ENCODE measurements around the gene UQCR11. TPM values are rescaled to one million over a fixed set of nuclear protein-coding genes. Genes with fewer than 3 reads are reported as not detected.

UQCR11 gene
- total and polyA plus RNA-seq, 2 donors (not counting 3 experiments of a cell fraction or from before 2014, with no cell fraction given), result 165 to 210 TPM

GRCh38 chr19:1574354-1575136 is 30.7 kb downstream of the UQCR11 start:
- intact Hi-C loops (cut with micrococcal nuclease), result no loop called here
- dilution Hi-C loops (cut with MboI; ENCODE audit: extremely low pct_ligation_motif_present, low sequenced_read_pairs), result no loop called here
- Histone ChIP-seq H3K4me3 (replicated peaks in 1 of 3; ENCODE audit: insufficient read depth in 1 of 3, low read depth in 1 of 3, low read length in 3 of 3) (no peak overlapping the region), H3K9me1 (replicated peaks; ENCODE audit: control insufficient read depth, extremely low read depth, insufficient read depth, low read length) (no peaks in the 10 kb centered on the region), H4K20me1 (replicated peaks; ENCODE audit: control insufficient read depth, extremely low read depth, insufficient read depth, low read length) (no peaks in the 10 kb centered on the region), H3K9ac (replicated peaks; ENCODE audit: extremely low read depth, insufficient read depth, low read length) (no peak overlapping the region), H3K9me3 (replicated peaks; ENCODE audit: control insufficient read depth, insufficient read depth, low read length) (no peaks in the 10 kb centered on the region), H3K4me2 (ENCODE audit: insufficient read depth, low read length) (no peak overlapping the region), H3K4me1 (ENCODE audit: control insufficient read depth, extremely low read depth, insufficient read depth, low read length) (no peaks in the 10 kb centered on the region), H3K27ac (ENCODE audit: insufficient read depth, low read depth, low read length) (no peak overlapping the region), H3K36me3 (ENCODE audit: control insufficient read depth in 2 of 2, extremely low read depth in 1 of 2, insufficient read depth in 2 of 2, low read length in 2 of 2) (peaks cover 10 to 24% of the 10 kb centered on the region in 2 experiments), H3K27me3 (ENCODE audit: control insufficient read depth in 2 of 2, insufficient read depth in 2 of 2, low read length in 2 of 2) (peaks cover 0 to 4% of the 10 kb centered on the region in 2 experiments), H3K79me2 (ENCODE audit: control insufficient read depth, insufficient read depth, low read length) (no peaks in the 10 kb centered on the region), H2AFZ (ENCODE audit: low read depth, low read length) (no peak overlapping the region)
- TF ChIP-seq EZH2 (IDR thresholded peaks at IDR 0.05; ENCODE audit: borderline replicate concordance, low read depth, low read length, severe bottlenecking), result no peak
- TF ChIP-seq GATA2 (IDR thresholded peaks at IDR 0.05; ENCODE audit: insufficient read depth, insufficient read length, low read depth, low read length), result no peak
- TF ChIP-seq MAX (IDR thresholded peaks at IDR 0.05; ENCODE audit: insufficient read depth, insufficient read length), result no peak
- TF ChIP-seq POLR2AphosphoS5 (IDR thresholded peaks at IDR 0.05; ENCODE audit: insufficient read depth, low read depth, low read length), result no peak
- no peak for TF ChIP-seq MYC (IDR thresholded peaks at IDR 0.05; ENCODE audit: low read depth, low read length)
- TF ChIP-seq FOS (IDR thresholded peaks at IDR 0.05; ENCODE audit: borderline replicate concordance, insufficient read depth, low read length), result no peak
- TF ChIP-seq JUN (IDR thresholded peaks at IDR 0.05; ENCODE audit: borderline replicate concordance, insufficient read depth, insufficient read length, low read depth), result no peak
- TF ChIP-seq CTCF (IDR thresholded peaks at IDR 0.05; ENCODE audit: extremely low read depth in 1 of 2, insufficient read depth in 1 of 2, low read depth in 1 of 2, low read length in 2 of 2), result no peak
- TF ChIP-seq POLR2A (IDR thresholded peaks at IDR 0.05; ENCODE audit: low read depth, low read length), result no peak
- FAIRE-seq (no peak), DNase-seq (ENCODE audit: low read depth, low spot score) (no peak)
- no TSS peak for BruUV-seq (replicated peaks)
- ChIA-PET CTCF (no interaction called here), POLR2A (no interaction called here)
